Cardiac muscle cell (in vitro differentiated cells and primary cell): Measurements from ENCODE around the gene ADAM11. TPM values are rescaled to one million over a fixed set of nuclear protein-coding genes. Genes with fewer than 3 reads are reported as not detected.
"Not testable (repeated sequence)": the region's sequence is repeated elsewhere in the genome, so short reads cannot be mapped to it uniquely, and the experiment has no call there.

Experiments
- DNase-seq, 2 donors: peaks; one replicate each; pipeline versions ENCODE4 v3.0.0 to v3.0.0-alpha.2; 2010 to 2017; ENCODE audit warnings: low read depth in 1 of 2, low spot score in 1 of 2
- H3K27ac ChIP-seq: fragments of 200-600 bp; sonication (generic); 2 replicates; pipeline ENCODE4 v1.5.1; 2016
- H3K27me3 ChIP-seq: fragments of 200-600 bp; sonication (generic); 2 replicates; pipeline ENCODE4 v1.6.0; 2016; ENCODE audit warnings: control low read depth
- H3K36me3 ChIP-seq: fragments of 200-600 bp; sonication (generic); 2 replicates; pipeline ENCODE4 v1.5.1; 2016; ENCODE audit warnings: control low read depth
- H3K4me1 ChIP-seq: fragments of 200-600 bp; sonication (generic); 2 replicates; pipeline ENCODE4 v1.8.1; 2017; ENCODE audit warnings: low read depth, mild to moderate bottlenecking, mixed run types
- H3K4me3 ChIP-seq: fragments of 200-600 bp; sonication (generic); 2 replicates; pipeline ENCODE4 v1.5.1; 2016; ENCODE audit warnings: mild to moderate bottlenecking
- H3K9me3 ChIP-seq: fragments of 200-600 bp; sonication (generic); 2 replicates; pipeline ENCODE4 v1.5.1; 2017; ENCODE audit warnings: low read depth, mild to moderate bottlenecking, control low read depth
- polyA plus RNA-seq: library from polyadenylated mRNA; unstranded; fragments of >200 nt; fragmentation: Nextera tagmentation; extraction: Ambion mirVana; gene quantifications from 2 replicates; pipeline ENCODE4 v1.2.1, GENCODE V29; 2016
- total RNA-seq: library from RNA; depleted of rRNA; stranded (reverse); fragments of >200 nt; gene quantifications from 2 replicates; pipeline ENCODE4 v1.2.3, GENCODE V29; 2016
- TF ChIP-seq, protein P1 (sequence below): IDR thresholded peaks from 2 replicates; pipeline ENCODE4 v1.5.1; 2012; ENCODE audit warnings: low read depth, mild to moderate bottlenecking, low read length

The ADAM11 gene
- total and polyA plus RNA-seq, 2 experiments from 2014 or later = 22.3 to 116 TPM

GRCh38 chr17:44752953-44753861, 5.6 kb upstream of the ADAM11 start:
- Histone ChIP-seq H3K4me1 (peaks cover 16% of the 10 kb centered on the region), H3K9me3 (no peaks in the 10 kb centered on the region), H3K27me3 (no peaks in the 10 kb centered on the region), H3K36me3 (no peaks in the 10 kb centered on the region), H3K27ac (no peak overlapping the region), H3K4me3 (no peak overlapping the region)
- TF ChIP-seq, protein P1, sequence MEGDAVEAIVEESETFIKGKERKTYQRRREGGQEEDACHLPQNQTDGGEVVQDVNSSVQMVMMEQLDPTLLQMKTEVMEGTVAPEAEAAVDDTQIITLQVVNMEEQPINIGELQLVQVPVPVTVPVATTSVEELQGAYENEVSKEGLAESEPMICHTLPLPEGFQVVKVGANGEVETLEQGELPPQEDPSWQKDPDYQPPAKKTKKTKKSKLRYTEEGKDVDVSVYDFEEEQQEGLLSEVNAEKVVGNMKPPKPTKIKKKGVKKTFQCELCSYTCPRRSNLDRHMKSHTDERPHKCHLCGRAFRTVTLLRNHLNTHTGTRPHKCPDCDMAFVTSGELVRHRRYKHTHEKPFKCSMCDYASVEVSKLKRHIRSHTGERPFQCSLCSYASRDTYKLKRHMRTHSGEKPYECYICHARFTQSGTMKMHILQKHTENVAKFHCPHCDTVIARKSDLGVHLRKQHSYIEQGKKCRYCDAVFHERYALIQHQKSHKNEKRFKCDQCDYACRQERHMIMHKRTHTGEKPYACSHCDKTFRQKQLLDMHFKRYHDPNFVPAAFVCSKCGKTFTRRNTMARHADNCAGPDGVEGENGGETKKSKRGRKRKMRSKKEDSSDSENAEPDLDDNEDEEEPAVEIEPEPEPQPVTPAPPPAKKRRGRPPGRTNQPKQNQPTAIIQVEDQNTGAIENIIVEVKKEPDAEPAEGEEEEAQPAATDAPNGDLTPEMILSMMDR = no peak
- no peak for DNase-seq

- H3K27ac ChIP-seq = no peak overlapping the region
- H3K9me3 ChIP-seq = no peaks in the 10 kb centered on the region
- DNase-seq = no peak
- H3K4me1 ChIP-seq = peaks cover 20% of the 10 kb centered on the region
- no peaks in the 10 kb centered on the region for H3K27me3 ChIP-seq
- H3K36me3 ChIP-seq = no peaks in the 10 kb centered on the region
- TF ChIP-seq, protein P1 = no peak
- no peak overlapping the region for H3K4me3 ChIP-seq
These were observed 4.5 kb upstream of the ADAM11 start for GRCh38 chr17:44754276-44754675.

- H3K4me3 ChIP-seq, DNase-seq, H3K9me3 ChIP-seq, H3K36me3 ChIP-seq, H3K27ac ChIP-seq, H3K27me3 ChIP-seq: not testable (repeated sequence)
- H3K4me1 ChIP-seq = peaks cover 11% of the 10 kb centered on the region
These were observed 3.6 kb upstream of the ADAM11 start for GRCh38 chr17:44755180-44755579.

- Histone ChIP-seq H3K4me1 (peaks cover 11% of the 10 kb centered on the region), H3K4me3 (no peak overlapping the region), H3K9me3 (no peaks in the 10 kb centered on the region), H3K27ac (peak overlapping the region; percentile 72), H3K36me3 (no peaks in the 10 kb centered on the region), H3K27me3 (no peaks in the 10 kb centered on the region)
- TF ChIP-seq, protein P1 = no peak
- DNase-seq = peak in 1 of 2 donors; percentile 80
These were observed 1.5 kb upstream of the ADAM11 start for GRCh38 chr17:44757045-44757917.

- TF ChIP-seq, protein P1 = no peak
- H3K27me3 ChIP-seq = no peaks in the 10 kb centered on the region
- no peak for DNase-seq
- H3K27ac ChIP-seq = peak overlapping the region; percentile 72
- no peaks in the 10 kb centered on the region for H3K9me3 ChIP-seq
- H3K4me1 ChIP-seq = peaks cover 11% of the 10 kb centered on the region
- peak overlapping the region; percentile 53 for H3K4me3 ChIP-seq
- no peaks in the 10 kb centered on the region for H3K36me3 ChIP-seq
These were observed 822 bp upstream of the ADAM11 start for GRCh38 chr17:44757918-44758413.
